HCT116 (cell line): Measurements from ENCODE around the gene ARPC1A. TPM values are rescaled to one million over a fixed set of nuclear protein-coding genes. Genes with fewer than 3 reads are reported as not detected.

Source experiments
- ATAC-seq: fragments of 200-7000 bp; cut with Tn5 transposase; 2 replicates; pipeline ENCODE4 v1.9.1; 2020; ENCODE audit warnings: mild to moderate bottlenecking, moderate library complexity
- BruUV-seq: library from RNA; stranded (reverse); fragments of 400-500 nt; replicated peaks from 2 replicates; lab custom pipeline; 2021; lab: Mats Ljungman, UMichigan
- CTCF ChIA-PET: fragments of 300-600 bp; sonication (Branson Sonifier 250); formaldehyde crosslinking; loops from one replicate; lab custom pipeline; 2021; ENCODE audit warnings: antibody characterized with exemption; lab: Charles Lee
- POLR2A ChIA-PET: fragments of 300-600, 350-600 bp; sonication (Branson Sonifier 250); formaldehyde crosslinking; loops from one replicate; lab custom pipeline; 2021; ENCODE audit warnings: antibody characterized with exemption; lab: Charles Lee
- RAD21 ChIA-PET, 2 experiments: fragments of 300-600 bp; sonication (Branson Sonifier 250); formaldehyde crosslinking; loops; one replicate each; lab custom pipeline; 2023; ENCODE audit warnings: low total read pairs in 2 of 2; ENCODE audit not compliant: uncharacterized antibody in 2 of 2, unreplicated experiment in 2 of 2, low non-redundant PET in 1 of 2; lab: Charles Lee
- DNase-seq: peaks from one replicate; pipeline ENCODE4 v3.0.0-alpha.2; 2010; ENCODE audit warnings: low read depth, low spot score
- H2AFZ ChIP-seq: fragments of 200-600 bp; shearing (Covaris generic), sonication (generic); 2 replicates; pipeline ENCODE4 v1.6.1; 2017; ENCODE audit warnings: low read depth, mixed run types, mixed read lengths, antibody characterized with exemption, low read length; ENCODE audit not compliant: poor library complexity, severe bottlenecking
- H3K27ac ChIP-seq: 2 replicates; pipeline ENCODE4 v1.5.1; 2012; ENCODE audit warnings: low read depth, low read length
- H3K27me3 ChIP-seq: fragments of 200-600 bp; sonication (generic); 2 replicates; pipeline ENCODE4 v1.6.1; 2016; ENCODE audit warnings: mixed run types, low read length, mixed read lengths; ENCODE audit not compliant: insufficient read depth
- H3K36me3 ChIP-seq, 2 experiments: fragments of 200-500 bp in 1 of 2; fragments of 200-600 bp in 1 of 2; sonication (Bioruptor generic) in 1 of 2; sonication (generic) in 1 of 2; 2 replicates each; pipeline versions ENCODE4 v1.5.1 to v1.6.1; 2014 to 2016; ENCODE audit warnings: low read length in 2 of 2, inconsistent platforms in 1 of 2, mixed read lengths in 1 of 2, mixed run types in 1 of 2; ENCODE audit not compliant: insufficient read depth in 2 of 2, control insufficient read depth in 1 of 2
- H3K4me1 ChIP-seq, 2 experiments: fragments of 200-600 bp in 1 of 2; sonication (generic) in 1 of 2; 2 replicates each; pipeline versions ENCODE4 v1.5.1 to v1.6.1; 2012 to 2017; ENCODE audit warnings: low read length in 2 of 2, inconsistent platforms in 1 of 2, mild to moderate bottlenecking in 1 of 2, mixed read lengths in 1 of 2, mixed run types in 1 of 2, moderate library complexity in 1 of 2; ENCODE audit not compliant: insufficient read depth in 2 of 2, control insufficient read depth in 1 of 2
- H3K4me2 ChIP-seq: fragments of 200-600 bp; sonication (generic); 2 replicates; pipeline ENCODE4 v1.6.1; 2017; ENCODE audit warnings: mixed run types, low read length, mixed read lengths
- H3K4me3 ChIP-seq, 2 experiments: fragments of 200-600 bp in 1 of 2; sonication (generic) in 1 of 2; replicated peaks in 1 of 2; 2 replicates each; pipeline ENCODE4 v1.5.1; 2011 to 2016; ENCODE audit warnings: low read length in 2 of 2, control low read depth in 1 of 2, low read depth in 1 of 2, mild to moderate bottlenecking in 1 of 2, mixed read lengths in 1 of 2, mixed run types in 1 of 2
- H3K79me2 ChIP-seq: fragments of 200-600 bp; sonication (generic); 2 replicates; pipeline ENCODE4 v1.6.1; 2017; ENCODE audit warnings: mild to moderate bottlenecking, mixed run types, low read length, moderate library complexity, mixed read lengths; ENCODE audit not compliant: insufficient read depth
- H3K9ac ChIP-seq: fragments of 200-600 bp; sonication (generic); 2 replicates; pipeline ENCODE4 v1.6.1; 2016; ENCODE audit warnings: low read length, mixed read lengths
- H3K9me2 ChIP-seq: fragments of 200-600 bp; sonication (generic), shearing (Covaris generic); 2 replicates; pipeline ENCODE4 v1.6.1; 2017; ENCODE audit warnings: mixed run types, mild to moderate bottlenecking, moderate library complexity; ENCODE audit not compliant: insufficient read depth
- H3K9me3 ChIP-seq, 2 experiments: fragments of 200-500 bp in 1 of 2; fragments of 200-600 bp in 1 of 2; sonication (Bioruptor generic) in 1 of 2; sonication (generic) in 1 of 2; 2 replicates each; pipeline ENCODE4 v1.6.1; 2014 to 2017; ENCODE audit warnings: low read length in 2 of 2, mixed read lengths in 2 of 2, inconsistent platforms in 1 of 2, low read depth in 1 of 2, mild to moderate bottlenecking in 1 of 2, mixed run types in 1 of 2, moderate library complexity in 1 of 2; ENCODE audit not compliant: control insufficient read depth in 1 of 2, insufficient read depth in 1 of 2
- H4K20me1 ChIP-seq: fragments of 200-600 bp; sonication (generic), shearing (Covaris generic); 2 replicates; pipeline ENCODE4 v1.6.1; 2017; ENCODE audit warnings: mixed run types, mild to moderate bottlenecking, moderate library complexity; ENCODE audit not compliant: insufficient read depth
- JUND ChIP-seq: IDR thresholded peaks from 2 replicates; pipeline ENCODE4 v1.6.1; 2012
- intact Hi-C: fragments of 100-400 bp; cut with micrococcal nuclease; formaldehyde crosslinking; loops from 2 replicates; pipeline ENCODE4 v1.10.0; 2022
- total RNA-seq: library from RNA; stranded (reverse); gene quantifications from one replicate; pipeline ENCODE4 v1.2.1, GENCODE V29; 2021; ENCODE audit not compliant: unreplicated experiment
- TF ChIP-seq, protein P1 (sequence below): IDR thresholded peaks from 2 replicates; pipeline ENCODE4 v1.6.1; 2012

ARPC1A gene
- total RNA-seq, 1 experiment from 2014 or later, result 250 TPM

- TF ChIP-seq, protein P1, sequence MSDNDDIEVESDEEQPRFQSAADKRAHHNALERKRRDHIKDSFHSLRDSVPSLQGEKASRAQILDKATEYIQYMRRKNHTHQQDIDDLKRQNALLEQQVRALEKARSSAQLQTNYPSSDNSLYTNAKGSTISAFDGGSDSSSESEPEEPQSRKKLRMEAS, result no peak
- no peak for TF ChIP-seq JUND
- TF ChIP-seq, all 23 proteins: peak for 0
- Histone ChIP-seq H3K4me2 (peak overlapping the region; percentile 58), H3K9me2 (no peaks in the 10 kb centered on the region), H3K36me3 (peaks cover 24 to 34% of the 10 kb centered on the region in 2 experiments), H3K9ac (no peak overlapping the region), H2AFZ (no peak overlapping the region), H3K27ac (peak overlapping the region; percentile 3; the same call in 1 of the 2 replicates), H3K9me3 (no peaks in the 10 kb centered on the region), H3K79me2 (peaks cover 6% of the 10 kb centered on the region; the same call in 1 of the 2 replicates), H4K20me1 (no peaks in the 10 kb centered on the region), H3K27me3 (no peaks in the 10 kb centered on the region), H3K4me1 (peaks cover 0 to 16% of the 10 kb centered on the region in 2 experiments; a peak in 1 of 4 replicates), H3K4me3 (peak overlapping the region in 1 of 2 experiments; percentile 33; a peak in 1 of 4 replicates)
- intact Hi-C loops, result no loop called here
- ChIA-PET CTCF (no interaction called here), RAD21 (no interaction called here), POLR2A (interaction anchor here (1.4 kb wide), 1 partner anchor 15 kb away, joined by 5 read pairs; the partner anchor contains the start of genes BUD31 and PDAP1)
- ATAC-seq, result peak; percentile 41
- DNase-seq, result no peak
- BruUV-seq, result no TSS peak
Observed at GRCh38 chr7:99393355-99394187, 67.9 kb downstream of the ARPC1A start.

DNA sequence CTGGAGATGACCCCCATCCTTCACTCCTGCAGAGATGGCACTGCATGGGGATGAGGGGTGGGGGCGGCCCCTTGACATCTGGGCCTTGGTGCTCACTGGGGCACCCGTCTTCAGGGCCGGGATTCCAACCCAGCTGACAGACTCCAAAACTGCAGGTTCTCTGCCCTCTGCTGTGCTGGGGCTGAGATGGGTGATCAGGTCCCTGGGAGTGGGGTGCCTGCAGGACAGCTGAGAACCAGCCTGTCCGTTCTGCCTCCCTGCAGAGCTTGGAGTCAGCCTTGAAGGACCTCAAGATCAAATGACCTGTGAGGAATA is 68.4 kb downstream of the ARPC1A start:
- no peak for DNase-seq
- H3K4me3 ChIP-seq, result no peak overlapping the region
- ChIA-PET POLR2A (no interaction called here), CTCF (no interaction called here), RAD21 (no interaction called here)
- H3K4me2 ChIP-seq, result no peak overlapping the region
- TF ChIP-seq, protein P1, result no peak
- 0 out of 2 replicates have a peak, but pooled peaks have one; percentile 12 for TF ChIP-seq JUND
- no peak overlapping the region for H3K27ac ChIP-seq
- H3K27me3 ChIP-seq, result no peaks in the 10 kb centered on the region
- no peaks in the 10 kb centered on the region for H4K20me1 ChIP-seq
- BruUV-seq, result no TSS peak
- H3K36me3 ChIP-seq, result peaks cover 27 to 36% of the 10 kb centered on the region in 2 experiments
- ATAC-seq, result no peak
- H2AFZ ChIP-seq, result no peak overlapping the region
- no peaks in the 10 kb centered on the region for H3K9me2 ChIP-seq
- H3K79me2 ChIP-seq, result peaks cover 6% of the 10 kb centered on the region; the same call in 1 of the 2 replicates
- intact Hi-C loops, result no loop called here
- H3K9ac ChIP-seq, result no peak overlapping the region
- H3K4me1 ChIP-seq, result peaks cover 0 to 16% of the 10 kb centered on the region in 2 experiments; a peak in 1 of 4 replicates
- no peaks in the 10 kb centered on the region for H3K9me3 ChIP-seq
